Heart left ventricle (tissue), 16 donors: ENCODE measurements around the gene ARRB1. TPM values are rescaled to one million over a fixed set of nuclear protein-coding genes. Genes with fewer than 3 reads are reported as not detected.
A peak's percentile ranks its signal among the peaks of the same experiment; 100 is the strongest.

Experiments
- ATAC-seq, 4 donors: fragments of 200-7000 bp; cut with Tn5 transposase; one replicate each; pipeline ENCODE4 v1.9.1; 2020 to 2022; ENCODE audit warnings: moderate library complexity in 4 of 4, mild to moderate bottlenecking in 3 of 4, moderate number of reproducible peaks in 1 of 4
- DNase-seq, 5 donors: peaks; one replicate each; pipeline ENCODE4 v3.0.0-alpha.2; 2020
- H3K27ac ChIP-seq, 12 donors: fragments of 200-600 bp; sonication (generic) in 4 of 12; one replicate each; pipeline versions ENCODE4 v1.5.0 to v1.8.0; 2016 to 2022; ENCODE audit warnings: mild to moderate bottlenecking in 2 of 12
- H3K27me3 ChIP-seq, 9 donors: fragments of 200-600 bp; sonication (generic) in 2 of 9; one replicate each; pipeline versions ENCODE4 v1.5.1 to v1.8.0; 2016 to 2022; ENCODE audit warnings: mild to moderate bottlenecking in 3 of 9
- H3K36me3 ChIP-seq, 9 donors: fragments of 200-600 bp; sonication (generic) in 2 of 9; one replicate each; pipeline versions ENCODE4 v1.5.0 to v1.8.0; 2018 to 2022; ENCODE audit warnings: mild to moderate bottlenecking in 2 of 9
- H3K4me1 ChIP-seq, 12 donors: fragments of 200-600 bp; sonication (generic) in 4 of 12; one replicate each; pipeline versions ENCODE4 v1.5.0 to v1.8.0; 2016 to 2022; ENCODE audit warnings: mild to moderate bottlenecking in 3 of 12
- H3K4me3 ChIP-seq, 12 donors: fragments of 200-600 bp; sonication (generic) in 4 of 12; one replicate each; pipeline versions ENCODE4 v1.5.0 to v1.8.0; 2017 to 2022; ENCODE audit warnings: mild to moderate bottlenecking in 9 of 12, moderate library complexity in 4 of 12
- H3K9me3 ChIP-seq, 12 donors: fragments of 200-600 bp; sonication (generic) in 4 of 12; one replicate each; pipeline versions ENCODE4 v1.5.0 to v1.8.0; 2016 to 2022; ENCODE audit warnings: mild to moderate bottlenecking in 1 of 12
- POLR2A ChIP-seq, 2 donors: fragments of 450-650 bp; IDR thresholded peaks; one replicate each; pipeline ENCODE4 v1.6.1; 2017; ENCODE audit warnings: antibody characterized with exemption in 2 of 2, mild to moderate bottlenecking in 2 of 2, moderate library complexity in 2 of 2
- WGBS, 4 donors: extraction: QIAGEN DNeasy Blood & Tissue Kit in 2 of 4; methylation state at CpG; one replicate each; pipeline versions ENCODE4 v1.1.5 to v1.1.7; 2013 to 2018; 5-methylcytosine and 5-hydroxymethylcytosine counted together
- intact Hi-C, 10 donors: fragments of 100-400 bp; cut with DNase I; formaldehyde crosslinking; loops; one replicate each; pipeline versions ENCODE4 v1.11.1 to v1.14.2; 2022
- polyA plus RNA-seq, 2 donors: library from polyadenylated mRNA; stranded (reverse); fragments of 200-250 nt; gene quantifications; one replicate each; pipeline ENCODE4 v1.2.3, GENCODE V29; 2013
- total RNA-seq, 9 donors: library from RNA; depleted of rRNA in 2 of 9; stranded (reverse); fragments of >200 nt in 2 of 9; fragmentation: NEBNext Ultra II Directional in 3 of 9; extraction: Animal tissue kit (Norgen Biotek cat#: 25700) in 3 of 9; gene quantifications; one replicate each; pipeline versions ENCODE4 v1.1.0 to v1.2.4, GENCODE V29; 2016 to 2023
- TF ChIP-seq, protein P1 (sequence below), 12 donors: fragments of 200-600 bp; sonication (generic) in 4 of 12; IDR thresholded peaks; one replicate each; pipeline versions ENCODE4 v1.5.0 to v1.8.0; 2018 to 2022; ENCODE audit warnings: antibody characterized with exemption in 12 of 12, mild to moderate bottlenecking in 5 of 12
- donor health status: ischemic (EF 13 %, LVEDD 7.1; RV severe dilation, severe dysfunction).
- donor health status: healthy with polysubstance abuse.
- donor health status: DM: no; HTN: yes; CAD: no.
- donor health status: DM: no; HTN: no; CAD: no.
- donor health status: ischemic (EF 25% LVEDD 6.9; RV normal size, moderate dysfunction).
- donor health status: ischemic (EF 25% LVEDD 5.7; RV mildly dilated, moderate dysfunction).
- donor health status: healthy.
- donor health status: DM: yes; HTN: yes; CAD: no.
- donor health status: ischemic (EF 35%, LVEDD 5.7; RV mildly dilated, moderate dysfunction).
- donor health status: nonischemic (EF 11% LVEDD 7.7; RV severe dilation, severe dysfunction).
- donor health status: DM: yes; HTN: yes; CAD: no.
- donor health status: PGD.
- donor health status: ischemic (EF 29% LVEDD 5.4; RV normal size, mild dysfunction).
- donor health status: nonischemic (EF 23%, LVEDD 6.1; RV moderate dilation, normal function).

Gene ARRB1
- total and polyA plus RNA-seq, 11 donors = 7.9 to 58.9 (median 25.4) TPM

DNA sequence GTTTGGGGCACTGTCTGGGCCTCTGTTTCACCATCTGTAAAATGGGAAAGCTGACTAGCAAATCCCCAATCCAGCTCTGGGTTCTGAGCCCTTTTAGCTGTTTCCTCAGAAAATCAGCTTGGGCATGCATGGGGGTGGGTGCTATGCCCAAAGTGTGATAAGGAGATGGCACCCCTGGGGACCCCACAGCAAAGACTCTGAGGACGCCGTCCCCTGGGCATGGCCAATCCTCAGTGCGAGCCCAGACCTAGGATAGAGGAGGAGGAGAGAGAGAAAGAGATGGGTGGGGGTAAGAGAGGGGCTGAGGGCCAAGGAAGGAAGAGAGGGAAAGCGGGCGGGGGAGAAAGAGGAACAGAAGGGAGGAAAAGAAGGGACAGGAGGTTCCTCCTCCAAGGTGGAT is 79.1 kb downstream of the ARRB1 start:
- no peak for TF ChIP-seq POLR2A (IDR thresholded peaks at IDR 0.05)
- TF ChIP-seq, protein P1, sequence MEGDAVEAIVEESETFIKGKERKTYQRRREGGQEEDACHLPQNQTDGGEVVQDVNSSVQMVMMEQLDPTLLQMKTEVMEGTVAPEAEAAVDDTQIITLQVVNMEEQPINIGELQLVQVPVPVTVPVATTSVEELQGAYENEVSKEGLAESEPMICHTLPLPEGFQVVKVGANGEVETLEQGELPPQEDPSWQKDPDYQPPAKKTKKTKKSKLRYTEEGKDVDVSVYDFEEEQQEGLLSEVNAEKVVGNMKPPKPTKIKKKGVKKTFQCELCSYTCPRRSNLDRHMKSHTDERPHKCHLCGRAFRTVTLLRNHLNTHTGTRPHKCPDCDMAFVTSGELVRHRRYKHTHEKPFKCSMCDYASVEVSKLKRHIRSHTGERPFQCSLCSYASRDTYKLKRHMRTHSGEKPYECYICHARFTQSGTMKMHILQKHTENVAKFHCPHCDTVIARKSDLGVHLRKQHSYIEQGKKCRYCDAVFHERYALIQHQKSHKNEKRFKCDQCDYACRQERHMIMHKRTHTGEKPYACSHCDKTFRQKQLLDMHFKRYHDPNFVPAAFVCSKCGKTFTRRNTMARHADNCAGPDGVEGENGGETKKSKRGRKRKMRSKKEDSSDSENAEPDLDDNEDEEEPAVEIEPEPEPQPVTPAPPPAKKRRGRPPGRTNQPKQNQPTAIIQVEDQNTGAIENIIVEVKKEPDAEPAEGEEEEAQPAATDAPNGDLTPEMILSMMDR (IDR thresholded peaks at IDR 0.05) = no peak
- no peaks in the 10 kb centered on the region for H3K9me3 ChIP-seq
- no peak for ATAC-seq
- H3K27ac ChIP-seq = no peak overlapping the region
- 89 to 95% (median 92%) methylated on average over 5 of the region's 5 CpGs for WGBS, 4 donors
- H3K36me3 ChIP-seq = peaks cover 0 to 94% (median 80%) of the 10 kb centered on the region in 9 donors
- no peak overlapping the region for H3K4me3 ChIP-seq
- intact Hi-C loops = no loop called here
- DNase-seq = peak in 3 of 5 donors; percentile 8 to 31 (median 9)
- no peaks in the 10 kb centered on the region for H3K27me3 ChIP-seq
- H3K4me1 ChIP-seq = peaks cover 0 to 23% (median 0%) of the 10 kb centered on the region in 12 donors

DNA sequence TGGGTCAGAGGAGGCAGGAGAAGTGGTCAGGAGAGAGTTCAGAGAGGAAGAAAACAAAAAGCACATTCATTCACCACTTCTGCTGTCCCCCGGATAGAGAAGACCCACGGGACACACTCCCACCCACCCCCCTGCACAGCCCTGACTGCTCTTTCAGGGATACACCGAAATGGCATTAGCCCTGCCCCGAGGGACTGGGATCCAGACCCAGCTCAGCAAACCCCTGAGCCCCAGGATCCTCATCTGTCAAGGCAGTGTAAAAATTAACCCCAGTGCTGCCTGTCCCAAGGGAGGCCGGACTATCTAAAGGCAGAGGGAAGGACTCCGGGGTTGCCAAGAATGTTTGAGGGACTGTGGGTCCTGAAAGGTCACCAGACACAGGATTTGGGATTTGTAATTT is 79.7 kb downstream of the ARRB1 start:
- WGBS, 4 donors = 73 to 86% (median 79%) methylated on average over 6 of the region's 6 CpGs
- H3K27ac ChIP-seq = no peak overlapping the region
- H3K9me3 ChIP-seq = no peaks in the 10 kb centered on the region
- H3K4me1 ChIP-seq = peaks cover 0 to 20% (median 0%) of the 10 kb centered on the region in 12 donors
- ATAC-seq (no peak), DNase-seq (peak in 2 of 5 donors; percentile 2 to 13)
- no peak for TF ChIP-seq POLR2A (IDR thresholded peaks at IDR 0.05)
- TF ChIP-seq, protein P1 (IDR thresholded peaks at IDR 0.05) = no peak
- H3K36me3 ChIP-seq = peaks cover 0 to 94% (median 78%) of the 10 kb centered on the region in 9 donors
- H3K4me3 ChIP-seq = no peak overlapping the region
- H3K27me3 ChIP-seq = no peaks in the 10 kb centered on the region
- intact Hi-C loops = no loop called here

DNA sequence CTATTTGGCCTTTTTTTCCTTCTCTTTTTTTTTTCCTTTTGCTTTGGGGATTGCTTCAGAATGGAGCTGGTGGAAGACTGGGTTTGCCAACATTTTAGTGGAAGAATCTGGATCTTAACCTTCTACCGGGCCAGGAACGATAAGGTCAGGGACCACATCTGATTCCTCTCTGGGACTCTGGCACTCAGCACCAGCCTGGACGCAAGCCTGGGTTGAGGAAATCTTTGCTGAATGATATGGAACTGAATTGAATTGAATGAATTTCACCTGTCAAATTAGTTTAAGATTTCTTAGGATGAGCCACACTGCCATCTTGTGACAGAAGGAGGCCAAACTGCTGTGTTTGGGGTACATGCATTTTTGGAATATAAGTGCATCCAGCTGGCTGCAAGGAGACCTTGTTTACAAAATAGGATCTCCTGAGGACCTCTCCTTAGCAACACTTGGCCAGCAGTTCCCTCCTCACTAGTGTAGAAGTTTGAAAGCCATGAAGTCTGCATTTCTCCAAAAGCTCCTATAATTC is 80.5 kb downstream of the ARRB1 start:
- 57 to 82% (median 71%) methylated on average over 3 of the region's 3 CpGs for WGBS, 4 donors
- peaks cover 0 to 17% (median 0%) of the 10 kb centered on the region in 12 donors for H3K4me1 ChIP-seq
- no peaks in the 10 kb centered on the region for H3K27me3 ChIP-seq
- DNase-seq = peak in 2 of 5 donors; percentile 17 to 20
- H3K36me3 ChIP-seq = peaks cover 0 to 93% (median 72%) of the 10 kb centered on the region in 9 donors
- ATAC-seq = no peak
- intact Hi-C loops = no loop called here
- no peak overlapping the region for H3K27ac ChIP-seq
- H3K4me3 ChIP-seq = no peak overlapping the region
- TF ChIP-seq POLR2A (IDR thresholded peaks at IDR 0.05) = no peak
- TF ChIP-seq, protein P1 (IDR thresholded peaks at IDR 0.05) = peak in 5 of 12 donors; percentile 11 to 37 (median 21)
- H3K9me3 ChIP-seq = no peaks in the 10 kb centered on the region

DNA sequence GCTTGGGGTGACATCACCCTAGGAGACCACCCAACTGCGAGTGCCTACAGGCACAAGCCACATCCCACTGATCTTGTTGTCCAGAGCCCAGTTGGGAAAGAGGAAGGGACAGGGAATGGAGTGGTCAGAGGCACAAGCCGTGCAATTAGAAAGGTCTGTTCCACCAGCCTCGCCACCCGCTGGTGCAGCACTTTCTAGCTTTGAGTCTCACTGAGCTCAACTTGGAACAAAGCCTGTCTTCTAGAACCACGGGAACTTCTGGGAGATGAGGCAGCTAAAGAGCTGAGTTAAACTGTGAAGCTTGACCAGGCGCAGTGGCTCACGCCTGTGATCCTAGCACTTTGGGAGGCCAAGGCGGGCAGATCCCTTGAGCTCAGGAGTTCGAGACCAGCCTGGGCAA is 81.6 kb downstream of the ARRB1 start:
- DNase-seq = peak in 3 of 5 donors; percentile 5 to 22 (median 7)
- 81 to 96% (median 93%) methylated on average over 8 to 9 of the region's 9 CpGs for WGBS, 4 donors
- intact Hi-C loops = no loop called here

More for the DNA sequence above, 81.6 kb downstream of the ARRB1 start:
- Histone ChIP-seq H3K4me3 (no peak overlapping the region), H3K27ac (no peak overlapping the region), H3K36me3 (peaks cover 0 to 92% (median 67%) of the 10 kb centered on the region in 9 donors), H3K9me3 (no peaks in the 10 kb centered on the region), H3K27me3 (no peaks in the 10 kb centered on the region), H3K4me1 (peaks cover 0 to 9% (median 0%) of the 10 kb centered on the region in 12 donors)
- ATAC-seq = no peak
- TF ChIP-seq, protein P1 (IDR thresholded peaks at IDR 0.05) = no peak
- no peak for TF ChIP-seq POLR2A (IDR thresholded peaks at IDR 0.05)
